Right lobe of liver (tissue), 4 donors: ENCODE data around the gene ZNF598.

Source experiments
- CTCF ChIP-seq, 4 donors: fragments of 200-600 bp in 3 of 4; fragments of 450-650 bp in 1 of 4; IDR thresholded peaks; one replicate each; pipeline versions ENCODE4 v1.5.1 to v1.8.0; 2016 to 2022; ENCODE audit warnings: antibody characterized with exemption in 4 of 4, mild to moderate bottlenecking in 2 of 4
- POLR2A ChIP-seq: fragments of 450-650 bp; IDR thresholded peaks from one replicate; pipeline ENCODE4 v1.6.1; 2017; ENCODE audit warnings: antibody characterized with exemption, mild to moderate bottlenecking
- donor health status: DM: no; HTN: no; CAD: no.
- donor health status: DM: no; HTN: no; CAD: no.
- donor health status: DM: no; HTN: yes; CAD: no.

DNA sequence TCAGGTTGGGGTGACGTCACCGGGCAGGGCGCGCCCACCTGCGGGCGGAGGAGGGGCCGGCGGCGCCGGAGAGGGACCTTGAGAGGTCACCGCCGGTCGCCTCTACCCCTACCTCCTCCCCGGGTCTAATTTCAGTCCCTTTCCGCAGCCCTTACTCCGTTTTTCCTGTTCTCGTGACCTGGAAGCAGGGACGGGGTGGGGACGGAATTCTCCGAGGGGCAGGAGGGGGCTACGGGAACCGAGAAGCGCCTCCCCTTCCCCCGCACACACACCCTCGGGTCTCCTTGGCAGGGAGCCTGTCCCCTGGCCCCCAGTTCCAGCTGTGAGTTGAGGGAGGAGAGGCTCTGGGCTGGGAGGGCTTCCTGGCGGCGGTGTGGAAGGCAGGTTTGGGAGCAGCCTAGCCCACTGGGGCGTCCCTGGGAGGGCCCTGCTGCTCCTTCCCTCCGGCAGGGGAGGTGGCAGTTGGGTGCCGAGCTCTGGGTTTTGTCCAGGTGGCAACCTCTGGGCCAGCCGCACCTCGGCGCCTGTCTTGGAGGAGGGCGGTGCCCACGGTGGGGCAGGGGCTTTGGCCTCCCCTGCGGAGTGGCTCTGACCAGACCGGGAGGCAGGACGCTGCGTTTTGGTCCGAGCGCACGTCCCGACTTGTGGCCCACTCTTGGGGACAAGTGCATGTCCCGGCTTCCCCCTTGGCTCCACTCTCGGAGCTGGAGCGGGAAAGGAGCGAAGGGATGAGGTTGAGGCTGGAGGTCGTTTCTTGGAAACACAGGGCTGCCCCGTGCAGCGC lies 19.1 kb downstream of the ZNF598 start:
- TF ChIP-seq CTCF (IDR thresholded peaks at IDR 0.05) (no peak), POLR2A (no peak)
